Esophagus muscularis mucosa (tissue), 4 donors: Measurements from ENCODE around the gene TCF7L2. TPM values are rescaled to one million over a fixed set of nuclear protein-coding genes. Genes with fewer than 3 reads are reported as not detected.

Source experiments
- DNase-seq: peaks from one replicate; pipeline ENCODE4 v3.0.0-alpha.2; 2017; ENCODE audit errors: extremely low spot score
- H3K27ac ChIP-seq, 4 donors: fragments of 200-600 bp; sonication (generic); replicated peaks in 1 of 4; 1 replicate in 3 of 4; 2 replicates in 1 of 4; pipeline ENCODE4 v1.5.1; 2016 to 2019; ENCODE audit warnings: mild to moderate bottlenecking in 1 of 4
- H3K27me3 ChIP-seq, 4 donors: fragments of 200-600 bp; sonication (generic); one replicate each; pipeline versions ENCODE4 v1.5.1 to v1.6.0; 2016 to 2019
- H3K36me3 ChIP-seq, 4 donors: fragments of 200-600 bp; sonication (generic); one replicate each; pipeline ENCODE4 v1.5.1; 2016 to 2019
- H3K4me1 ChIP-seq, 4 donors: fragments of 200-600 bp; sonication (generic); one replicate each; pipeline ENCODE4 v1.5.1; 2016 to 2019
- H3K4me3 ChIP-seq, 4 donors: fragments of 200-600 bp; sonication (generic); 1 replicate in 2 of 4; 2 replicates in 2 of 4; pipeline ENCODE4 v1.5.1; 2016 to 2019; ENCODE audit warnings: mild to moderate bottlenecking in 4 of 4, moderate library complexity in 1 of 4
- H3K9me3 ChIP-seq, 4 donors: fragments of 200-600 bp; sonication (generic); 1 replicate in 3 of 4; 2 replicates in 1 of 4; pipeline ENCODE4 v1.5.1; 2016 to 2019
- EP300 ChIP-seq: sonication (generic); formaldehyde crosslinking; IDR thresholded peaks from one replicate; pipeline ENCODE4 v1.6.1; 2017; ENCODE audit warnings: antibody characterized with exemption
- POLR2A ChIP-seq: fragments of 450-650 bp; IDR thresholded peaks from one replicate; pipeline ENCODE4 v1.6.1; 2017; ENCODE audit warnings: antibody characterized with exemption, moderate library complexity, mild to moderate bottlenecking, low read depth
- POLR2AphosphoS5 ChIP-seq, 2 donors: sonication (generic); formaldehyde crosslinking; IDR thresholded peaks; one replicate each; pipeline ENCODE4 v1.6.1; 2017; ENCODE audit warnings: antibody characterized with exemption in 2 of 2
- WGBS: methylation state at CpG from one replicate; pipeline ENCODE4 v1.1.5; 2018; 5-methylcytosine and 5-hydroxymethylcytosine counted together
- intact Hi-C: fragments of 100-400 bp; cut with DNase I; formaldehyde crosslinking; loops from one replicate; pipeline ENCODE4 v1.15.1; 2023
- total RNA-seq, 4 donors: library from RNA; depleted of rRNA; stranded (reverse); fragments of >200 nt; gene quantifications; one replicate each; pipeline versions ENCODE4 v1.1.0 to v1.2.1, GENCODE V29; 2016
- TF ChIP-seq, protein P1 (sequence below), 3 experiments: fragments of 200-600 bp in 2 of 3; fragments of 450-650 bp in 1 of 3; sonication (generic) in 2 of 3; IDR thresholded peaks; one replicate each; pipeline ENCODE4 v1.5.1; 2017 to 2019; ENCODE audit warnings: antibody characterized with exemption in 3 of 3, mild to moderate bottlenecking in 2 of 3, moderate library complexity in 1 of 3

Gene TCF7L2
- total RNA-seq, 4 donors from 2014 or later, result 7.8 to 24.1 (median 19.2) TPM

DNA sequence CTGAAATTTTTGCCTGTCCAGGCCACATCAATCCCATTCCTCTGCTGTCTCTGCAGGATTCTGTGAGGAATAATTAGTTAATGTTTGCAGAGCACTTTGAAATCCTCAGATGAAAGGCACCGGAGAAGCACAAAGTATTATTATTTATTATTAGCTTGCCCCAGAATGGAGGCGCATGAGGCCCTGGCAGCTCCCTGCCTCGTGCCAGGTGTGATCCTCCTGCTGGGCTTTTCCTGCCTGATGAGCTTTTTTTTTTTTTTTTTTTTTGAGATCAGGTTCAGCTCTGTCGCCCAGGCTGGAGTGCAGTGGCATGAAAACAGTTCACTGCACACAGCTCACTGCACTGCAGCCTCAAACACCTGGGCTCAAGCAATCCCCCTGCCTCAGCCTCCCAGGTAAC, 65.2 kb downstream of the TCF7L2 start:
- DNase-seq, result no peak
- intact Hi-C loops, result no loop called here
- Histone ChIP-seq H3K36me3 (no peaks in the 10 kb centered on the region), H3K4me1 (peaks cover 23 to 44% (median 40%) of the 10 kb centered on the region in 4 donors), H3K27ac (no peak overlapping the region), H3K4me3 (no peak overlapping the region), H3K9me3 (no peaks in the 10 kb centered on the region), H3K27me3 (no peaks in the 10 kb centered on the region)
- TF ChIP-seq, protein P1, sequence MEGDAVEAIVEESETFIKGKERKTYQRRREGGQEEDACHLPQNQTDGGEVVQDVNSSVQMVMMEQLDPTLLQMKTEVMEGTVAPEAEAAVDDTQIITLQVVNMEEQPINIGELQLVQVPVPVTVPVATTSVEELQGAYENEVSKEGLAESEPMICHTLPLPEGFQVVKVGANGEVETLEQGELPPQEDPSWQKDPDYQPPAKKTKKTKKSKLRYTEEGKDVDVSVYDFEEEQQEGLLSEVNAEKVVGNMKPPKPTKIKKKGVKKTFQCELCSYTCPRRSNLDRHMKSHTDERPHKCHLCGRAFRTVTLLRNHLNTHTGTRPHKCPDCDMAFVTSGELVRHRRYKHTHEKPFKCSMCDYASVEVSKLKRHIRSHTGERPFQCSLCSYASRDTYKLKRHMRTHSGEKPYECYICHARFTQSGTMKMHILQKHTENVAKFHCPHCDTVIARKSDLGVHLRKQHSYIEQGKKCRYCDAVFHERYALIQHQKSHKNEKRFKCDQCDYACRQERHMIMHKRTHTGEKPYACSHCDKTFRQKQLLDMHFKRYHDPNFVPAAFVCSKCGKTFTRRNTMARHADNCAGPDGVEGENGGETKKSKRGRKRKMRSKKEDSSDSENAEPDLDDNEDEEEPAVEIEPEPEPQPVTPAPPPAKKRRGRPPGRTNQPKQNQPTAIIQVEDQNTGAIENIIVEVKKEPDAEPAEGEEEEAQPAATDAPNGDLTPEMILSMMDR (IDR thresholded peaks at IDR 0.05), result no peak
- WGBS, result 87% methylated on average over 4 of the region's 4 CpGs

DNA sequence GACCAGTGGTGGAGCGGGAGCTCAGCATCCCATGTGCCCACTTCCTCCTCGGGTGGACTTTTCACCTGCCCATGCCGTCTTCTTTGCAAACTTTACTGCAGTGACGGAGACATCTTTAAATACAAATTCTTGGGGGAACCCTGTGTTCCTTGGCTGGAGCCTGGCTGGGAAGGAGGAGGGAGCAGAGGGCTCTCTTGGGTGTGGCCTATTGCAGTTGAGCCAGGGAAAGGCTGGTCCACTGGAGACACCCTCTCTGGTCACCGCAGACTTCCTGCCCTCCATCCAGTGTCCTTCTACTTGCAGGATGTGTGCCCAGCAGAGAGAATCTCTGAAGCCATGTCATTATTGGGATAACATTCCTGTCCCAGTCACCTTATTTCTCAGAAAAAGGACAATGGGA, 67.3 kb downstream of the TCF7L2 start:
- peaks cover 43 to 65% (median 62%) of the 10 kb centered on the region in 4 donors for H3K4me1 ChIP-seq
- no peak overlapping the region for H3K4me3 ChIP-seq
- no peak for DNase-seq
- WGBS, result 93% methylated on average over 5 of the region's 5 CpGs
- H3K27me3 ChIP-seq, result no peaks in the 10 kb centered on the region
- no peaks in the 10 kb centered on the region for H3K9me3 ChIP-seq
- no peak overlapping the region for H3K27ac ChIP-seq
- intact Hi-C loops, result no loop called here
- TF ChIP-seq EP300 (no peak), POLR2A (no peak), POLR2AphosphoS5 (IDR thresholded peaks at IDR 0.05) (no peak)
- TF ChIP-seq, protein P1 (IDR thresholded peaks at IDR 0.05), result no peak
- H3K36me3 ChIP-seq, result no peaks in the 10 kb centered on the region

DNA sequence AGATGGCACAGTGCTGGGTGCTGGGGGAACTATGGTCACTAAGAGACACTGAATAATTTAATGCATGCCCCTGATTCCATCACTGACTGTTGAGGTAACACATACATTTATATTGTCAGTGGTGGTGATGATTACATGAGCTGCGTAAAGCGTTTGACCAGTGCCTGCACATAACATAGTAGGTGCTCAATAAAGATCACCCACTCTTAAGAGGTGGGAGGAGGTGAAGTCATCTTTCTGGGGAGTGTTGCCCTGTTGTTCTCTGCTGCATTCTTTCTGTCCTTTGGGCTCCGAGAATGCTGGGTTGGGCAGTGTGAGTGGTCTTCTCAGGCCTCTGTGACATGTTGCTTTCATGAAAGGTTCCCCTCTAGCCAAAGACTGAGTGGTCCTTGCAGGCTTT, 68.0 kb downstream of the TCF7L2 start:
- H3K4me1 ChIP-seq, result peaks cover 43 to 72% (median 66%) of the 10 kb centered on the region in 4 donors
- 89% methylated on average over 3 of the region's 3 CpGs for WGBS

DNA sequence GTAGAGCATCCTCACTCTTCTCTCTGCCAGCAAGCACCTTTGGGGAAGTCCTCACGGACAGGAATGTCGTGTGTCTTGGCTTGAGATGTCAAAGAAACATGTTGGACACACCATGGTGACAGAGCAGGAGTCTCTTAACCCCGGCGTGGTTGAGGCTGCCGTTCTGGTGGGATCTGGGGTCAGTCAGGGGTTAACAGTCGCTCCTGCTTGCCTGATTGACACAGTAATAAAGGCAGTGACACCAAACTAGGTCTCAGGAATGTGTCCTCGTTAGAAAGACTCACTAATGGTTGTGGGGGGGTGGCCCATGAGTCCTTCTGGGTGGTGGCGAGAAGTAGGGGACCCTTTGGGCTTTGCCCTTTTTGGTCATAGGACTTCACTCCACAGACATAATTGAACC, 69.0 kb downstream of the TCF7L2 start:
- Histone ChIP-seq H3K4me3 (no peak overlapping the region), H3K36me3 (no peaks in the 10 kb centered on the region), H3K27me3 (no peaks in the 10 kb centered on the region), H3K9me3 (no peaks in the 10 kb centered on the region), H3K27ac (peak overlapping the region in 1 of 4 donors; percentile 25), H3K4me1 (peaks cover 43 to 73% (median 67%) of the 10 kb centered on the region in 4 donors)
- no peak for DNase-seq
- intact Hi-C loops, result no loop called here
- WGBS, result 73% methylated on average over 3 of the region's 8 CpGs
- TF ChIP-seq POLR2A (no peak), POLR2AphosphoS5 (IDR thresholded peaks at IDR 0.05) (no peak), EP300 (no peak)
- TF ChIP-seq, protein P1 (IDR thresholded peaks at IDR 0.05), result no peak

More for the DNA sequence above, 68.0 kb downstream of the TCF7L2 start:
- TF ChIP-seq, protein P1 (IDR thresholded peaks at IDR 0.05), result no peak
- TF ChIP-seq EP300 (no peak), POLR2AphosphoS5 (IDR thresholded peaks at IDR 0.05) (no peak)
- Histone ChIP-seq H3K4me3 (no peak overlapping the region), H3K27me3 (no peaks in the 10 kb centered on the region), H3K9me3 (no peaks in the 10 kb centered on the region), H3K36me3 (no peaks in the 10 kb centered on the region), H3K27ac (no peak overlapping the region)
- no peak for DNase-seq
- intact Hi-C loops, result no loop called here

DNA sequence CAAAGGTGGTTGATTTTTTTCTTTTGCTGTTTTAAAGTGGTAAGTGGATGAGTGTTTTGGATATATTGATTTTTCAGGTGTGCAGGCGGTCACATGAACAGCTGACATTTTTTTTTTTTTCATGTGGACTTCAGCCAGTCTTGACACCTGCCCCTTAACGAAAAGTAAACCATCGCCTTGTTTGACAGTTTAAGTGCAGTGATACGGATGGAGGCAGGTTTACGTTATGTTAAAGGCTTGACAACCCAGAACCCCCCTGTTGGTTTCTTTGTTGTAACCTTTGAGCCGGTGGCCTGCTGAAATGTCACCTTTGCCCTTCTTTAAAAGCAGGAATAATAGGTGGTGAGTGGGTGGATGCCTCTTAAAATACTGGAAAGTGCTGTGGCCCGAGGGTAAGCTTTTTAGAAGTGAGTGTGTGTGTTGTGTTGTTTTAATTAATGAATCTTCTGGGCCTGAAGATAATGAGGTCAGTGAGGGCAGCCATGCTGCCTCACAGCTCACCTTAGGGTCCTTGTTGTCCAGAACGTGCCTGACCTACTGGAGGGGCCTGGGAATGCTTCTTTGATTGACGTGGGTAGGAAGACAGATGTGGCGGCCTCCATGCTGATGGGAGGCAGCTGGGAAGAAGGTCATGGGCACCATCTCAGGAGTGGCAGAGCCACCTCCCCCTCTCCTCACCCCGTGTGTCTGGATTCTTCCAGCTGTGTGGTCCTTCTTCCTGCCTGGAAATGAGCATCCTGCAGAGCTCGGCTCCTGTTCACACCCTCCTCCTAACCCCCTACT, 69.8 kb downstream of the TCF7L2 start:
- Histone ChIP-seq H3K4me3 (no peak overlapping the region), H3K36me3 (no peaks in the 10 kb centered on the region), H3K4me1 (peaks cover 43 to 73% (median 67%) of the 10 kb centered on the region in 4 donors), H3K27me3 (no peaks in the 10 kb centered on the region), H3K9me3 (no peaks in the 10 kb centered on the region), H3K27ac (peak overlapping the region in 1 of 4 donors; percentile 52)
- TF ChIP-seq POLR2A (no peak), EP300 (no peak), POLR2AphosphoS5 (IDR thresholded peaks at IDR 0.05) (no peak)
- TF ChIP-seq, protein P1 (IDR thresholded peaks at IDR 0.05), result no peak
- 79% methylated on average over 11 of the region's 12 CpGs for WGBS
- DNase-seq, result no peak
- intact Hi-C loops, result no loop called here
